ENCODE data around the gene APEX2.

DNA sequence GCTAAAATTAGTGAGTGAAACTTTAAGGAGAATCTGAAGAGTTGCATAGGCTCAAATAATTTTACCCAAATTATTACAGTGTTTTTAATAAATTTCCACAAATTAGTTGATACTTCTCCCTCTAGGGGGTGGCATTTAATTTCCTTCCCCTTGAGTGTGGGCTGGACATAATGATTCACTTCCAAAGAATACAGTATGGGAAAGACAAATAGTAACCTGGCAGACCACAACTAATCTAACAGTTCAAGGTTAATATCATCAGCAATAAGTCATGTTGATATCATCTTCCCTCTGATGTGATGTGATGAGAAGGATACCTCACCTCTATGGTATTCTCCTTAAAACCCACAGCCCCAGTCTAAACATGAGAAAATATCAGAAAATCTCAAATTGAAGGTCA is 21.7 kb upstream of the APEX2 start:
- TF ChIP-seq CTCF (IDR thresholded peaks at IDR 0.05): no peak
- no peak for TF ChIP-seq POLR2AphosphoS5 (IDR thresholded peaks at IDR 0.05)
- no peak for TF ChIP-seq EP300 (IDR thresholded peaks at IDR 0.05)
- TF ChIP-seq POLR2A (IDR thresholded peaks at IDR 0.05): no peak
